Measurements from ENCODE around the gene OLIG1.

The OLIG1 gene

DNA sequence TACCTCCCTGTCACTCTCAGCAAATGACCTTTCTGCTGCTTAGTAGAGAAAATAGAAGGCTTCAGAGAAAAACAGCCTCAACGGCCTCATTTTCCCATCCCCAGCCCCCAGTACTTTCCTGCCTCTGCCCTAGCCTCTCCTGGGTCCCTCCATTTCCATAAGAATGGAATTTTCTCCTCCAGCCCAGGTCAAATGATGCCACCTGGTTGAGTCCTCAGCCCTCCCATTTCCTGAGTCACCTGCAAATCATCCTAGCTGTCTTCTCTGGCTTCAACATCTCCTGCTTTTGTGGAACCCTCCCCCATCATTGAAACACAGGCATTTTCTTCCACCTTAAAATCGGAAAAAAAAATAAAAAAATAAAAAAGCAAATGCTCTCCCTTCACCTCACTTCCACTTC is 35.1 kb downstream of the OLIG1 start:
- DNase-seq, result no peak

DNA sequence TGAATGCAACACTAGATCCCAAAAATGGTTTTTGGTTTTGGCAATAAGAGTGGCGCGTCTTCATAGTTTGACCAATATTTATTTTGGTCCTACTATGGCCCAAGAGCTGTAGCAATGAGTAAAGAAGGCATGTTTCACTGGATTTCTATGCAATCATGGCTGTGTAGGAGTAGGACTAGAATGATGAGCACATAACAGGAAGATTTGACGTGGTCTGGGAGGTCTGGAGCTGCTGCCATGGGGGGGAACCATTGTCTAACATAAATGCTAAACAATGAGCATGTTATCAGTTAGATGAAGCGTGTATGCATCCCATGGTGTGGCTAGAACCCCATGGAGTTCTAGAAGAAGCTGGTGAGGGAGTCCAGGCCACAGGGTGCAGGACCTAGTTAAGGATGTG is 38.3 kb downstream of the OLIG1 start:
- no peak for DNase-seq

DNA sequence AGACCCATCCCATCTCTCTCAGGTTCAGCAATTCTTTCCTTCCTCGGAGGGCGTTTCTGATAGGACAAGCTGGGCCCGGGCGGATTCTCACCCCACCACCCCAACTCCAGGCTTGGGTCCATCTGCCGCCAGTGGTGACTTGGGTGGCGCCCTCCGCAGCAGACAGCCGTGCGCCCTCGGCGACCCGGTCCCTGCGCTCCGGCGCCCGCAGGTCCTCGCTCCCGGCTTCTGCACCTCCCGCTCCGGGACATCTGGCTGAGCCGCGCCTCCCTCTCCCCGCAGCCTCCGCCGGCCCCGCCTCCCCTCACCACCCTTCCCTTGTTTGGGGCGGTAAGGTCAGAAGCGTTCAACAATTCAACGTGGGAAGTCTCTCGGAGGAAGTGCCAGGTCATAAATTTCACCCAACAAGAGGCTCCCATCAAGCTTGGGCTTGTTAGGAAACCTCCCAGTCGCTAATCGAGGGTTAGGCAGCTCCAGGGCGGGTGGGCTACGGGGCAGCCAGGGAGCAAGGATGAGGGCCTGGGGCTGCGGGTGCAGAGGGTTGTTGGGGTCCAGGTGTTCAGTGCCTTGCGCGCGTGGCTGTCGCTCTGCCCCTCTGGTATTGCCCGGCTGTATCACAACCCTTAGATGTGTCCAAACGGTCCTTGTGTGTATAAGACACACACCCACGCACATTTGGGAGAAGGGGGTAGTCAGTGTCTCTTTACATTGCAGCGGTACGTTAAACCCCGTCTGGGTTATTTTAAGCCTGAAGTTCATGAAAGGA is 39.8 kb downstream of the OLIG1 start:
- DNase-seq, result no peak

DNA sequence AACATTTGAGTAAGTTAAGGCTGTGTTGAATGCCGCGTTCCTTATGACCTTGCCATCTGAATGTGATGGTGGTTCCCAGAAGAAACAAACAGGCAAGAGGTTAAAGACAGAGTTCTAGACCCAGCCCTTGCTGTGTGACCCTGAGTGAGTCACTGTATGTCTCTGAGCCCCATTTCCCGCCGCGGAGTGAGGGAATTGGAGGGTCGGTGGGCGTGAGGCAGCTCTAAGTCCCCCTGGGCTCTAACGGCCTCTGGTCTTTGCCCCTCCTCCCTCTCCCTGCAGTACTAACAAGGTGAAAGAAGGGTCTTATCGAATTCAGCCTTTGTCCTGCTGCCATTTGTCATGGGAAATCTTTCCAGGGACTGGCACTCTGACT is 40.4 kb downstream of the OLIG1 start:
- DNase-seq, result no peak

DNA sequence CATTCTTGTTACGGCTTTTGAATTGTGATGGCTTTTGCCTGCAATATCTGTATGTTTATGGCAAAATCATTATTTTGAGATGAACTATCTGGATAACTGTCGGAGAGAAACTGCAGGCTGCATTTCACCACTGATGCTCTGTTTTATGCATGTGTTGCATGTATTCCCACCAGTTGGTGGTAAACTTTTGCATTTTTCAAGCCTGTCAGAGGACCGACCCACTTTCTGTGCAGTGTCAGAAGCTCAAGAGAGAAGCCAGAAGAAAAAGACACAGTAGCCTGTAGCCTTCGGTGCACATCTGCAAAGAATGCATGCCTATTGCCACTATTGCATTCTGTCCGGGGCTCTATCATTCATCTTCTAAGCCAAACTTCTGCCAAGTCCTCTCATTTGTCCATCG is 41.6 kb downstream of the OLIG1 start:
- no peak for DNase-seq

DNA sequence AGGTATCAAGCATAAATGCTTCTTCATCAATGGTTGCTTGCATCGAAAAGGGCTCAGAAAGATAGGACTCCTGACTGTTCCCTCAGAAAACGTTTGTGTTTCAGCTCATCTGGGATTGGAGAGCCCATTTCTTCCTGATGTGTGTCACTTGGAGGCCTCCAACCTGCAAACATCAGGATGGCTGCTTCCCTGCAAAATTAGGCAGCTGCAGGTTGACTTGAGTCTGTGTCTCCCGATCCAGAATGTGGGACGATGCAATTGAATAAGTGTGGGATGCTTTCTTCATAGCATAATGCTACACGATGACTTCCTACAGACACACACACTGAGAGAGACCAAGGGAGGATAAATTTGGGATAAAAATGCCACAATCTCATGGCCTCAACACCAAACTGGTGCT is 42.2 kb downstream of the OLIG1 start:
- no peak for DNase-seq

DNA sequence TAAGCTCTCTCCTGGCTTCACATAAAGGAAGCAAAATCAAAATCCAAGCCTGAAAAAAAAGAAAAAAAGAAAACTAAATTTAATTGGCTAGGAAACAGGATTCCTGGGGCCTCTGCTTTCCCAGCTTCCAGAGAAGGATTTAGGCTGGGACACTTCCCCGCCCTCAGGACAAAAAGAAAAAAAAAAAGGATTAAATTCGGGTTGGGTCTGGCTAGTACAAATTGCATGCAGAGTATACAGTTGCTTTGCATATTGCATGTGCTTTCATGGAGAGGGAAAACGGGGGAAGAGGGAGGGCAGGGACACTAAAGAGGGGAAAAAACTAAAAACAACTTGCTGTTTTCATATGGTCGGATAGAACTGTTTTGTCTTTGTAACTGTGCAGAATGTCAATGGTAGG is 42.7 kb downstream of the OLIG1 start:
- no peak for DNase-seq

DNA sequence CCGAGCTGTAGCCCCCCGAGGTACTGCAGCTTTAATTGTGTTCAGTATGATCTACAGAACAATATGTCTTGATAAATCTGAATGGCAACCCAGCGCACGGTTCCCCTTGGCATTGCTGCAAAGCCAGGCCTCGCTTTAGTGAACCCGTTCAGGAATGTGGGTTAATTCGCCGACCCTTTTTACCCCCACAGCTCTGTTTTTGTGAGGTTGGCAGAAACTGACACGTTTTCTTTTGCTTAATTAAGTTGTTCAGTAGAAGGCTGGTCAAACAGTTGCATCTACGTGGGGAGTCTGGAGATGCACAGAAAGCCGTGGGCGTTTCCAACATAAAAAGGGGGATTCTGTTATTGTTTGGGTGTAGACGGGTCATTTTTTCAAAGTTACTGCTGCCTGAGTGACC is 43.2 kb downstream of the OLIG1 start:
- DNase-seq, result no peak

DNA sequence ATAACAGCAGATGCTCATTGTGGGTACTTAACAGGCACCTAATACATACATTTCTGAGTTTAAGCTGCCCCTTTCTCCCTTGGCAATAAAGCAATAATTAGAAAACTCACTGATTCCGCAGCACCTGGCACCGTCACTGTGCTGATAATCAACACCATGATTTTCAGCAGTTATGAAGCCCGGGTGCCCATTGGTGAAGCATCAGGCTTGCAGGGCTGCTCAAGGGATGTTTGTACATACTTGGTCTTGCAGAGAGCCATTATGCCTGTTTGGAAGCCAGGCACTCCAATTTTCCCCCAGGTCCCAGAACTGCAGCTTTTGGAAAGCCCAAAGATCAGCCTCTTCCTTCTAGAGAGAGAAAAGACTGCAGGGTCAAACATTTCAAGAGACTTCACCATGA is 44.3 kb downstream of the OLIG1 start:
- DNase-seq, result no peak

DNA sequence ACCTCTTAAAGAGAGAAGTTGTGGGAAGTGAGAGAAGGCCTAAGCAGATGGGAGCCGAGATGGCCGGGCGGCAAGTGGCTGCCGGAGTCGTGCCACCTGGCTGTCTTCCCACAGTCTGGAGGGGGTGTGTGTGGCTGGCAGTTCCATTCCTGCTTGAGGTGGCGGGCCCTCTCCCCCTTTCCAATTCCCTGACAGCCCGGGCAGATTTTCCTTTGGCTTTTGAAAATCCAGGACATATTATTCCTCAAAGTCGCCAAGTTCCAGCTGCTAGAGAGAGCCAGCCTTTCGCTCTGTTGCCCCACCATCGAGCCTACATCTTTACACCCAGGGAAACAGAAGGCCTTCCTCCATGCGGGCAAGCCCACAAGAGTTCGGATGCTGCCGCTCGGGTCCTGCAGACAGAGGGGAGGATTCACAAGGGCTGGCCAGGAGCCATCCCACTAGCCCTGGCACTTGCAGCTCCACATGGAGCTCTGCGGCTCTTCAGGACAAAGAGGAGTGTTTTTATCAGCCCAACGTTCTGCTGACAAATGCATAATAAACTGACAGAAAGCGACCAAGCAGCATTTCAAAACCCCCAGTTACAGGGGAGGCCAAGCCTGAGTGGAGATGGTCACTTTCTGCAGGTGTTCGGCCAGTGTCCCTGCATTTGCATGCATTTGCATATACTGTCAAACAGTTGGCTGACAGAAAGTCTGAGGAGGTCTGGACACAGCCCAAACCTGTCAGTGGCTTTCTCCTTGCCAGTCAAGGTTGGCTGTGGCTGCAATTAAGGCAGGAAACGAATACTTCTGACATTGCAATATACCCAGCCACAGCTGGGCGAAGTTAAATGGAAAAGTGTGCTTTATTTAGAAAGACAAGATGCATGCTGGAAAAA is 45.9 kb downstream of the OLIG1 start:
- no peak for DNase-seq

DNA sequence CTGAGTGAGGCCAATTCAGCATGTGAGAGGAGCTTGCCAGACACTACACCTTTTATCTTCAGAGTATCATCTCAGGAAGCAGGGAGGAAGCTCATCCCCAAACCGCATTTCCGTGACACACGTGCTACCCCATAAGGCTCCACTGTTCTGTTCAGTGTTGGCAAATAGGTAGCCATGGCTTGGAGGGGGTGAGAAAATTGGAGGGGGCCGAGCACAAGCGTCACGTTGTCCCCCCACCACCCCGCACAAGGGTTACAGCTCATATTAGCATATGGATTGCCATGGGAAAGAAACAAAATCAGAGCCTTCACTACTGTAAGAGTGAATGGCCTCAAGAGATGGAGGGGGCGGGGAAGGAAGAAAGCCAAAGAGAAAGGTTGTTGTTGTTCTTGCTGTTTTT is 46.7 kb downstream of the OLIG1 start:
- no peak for DNase-seq

DNA sequence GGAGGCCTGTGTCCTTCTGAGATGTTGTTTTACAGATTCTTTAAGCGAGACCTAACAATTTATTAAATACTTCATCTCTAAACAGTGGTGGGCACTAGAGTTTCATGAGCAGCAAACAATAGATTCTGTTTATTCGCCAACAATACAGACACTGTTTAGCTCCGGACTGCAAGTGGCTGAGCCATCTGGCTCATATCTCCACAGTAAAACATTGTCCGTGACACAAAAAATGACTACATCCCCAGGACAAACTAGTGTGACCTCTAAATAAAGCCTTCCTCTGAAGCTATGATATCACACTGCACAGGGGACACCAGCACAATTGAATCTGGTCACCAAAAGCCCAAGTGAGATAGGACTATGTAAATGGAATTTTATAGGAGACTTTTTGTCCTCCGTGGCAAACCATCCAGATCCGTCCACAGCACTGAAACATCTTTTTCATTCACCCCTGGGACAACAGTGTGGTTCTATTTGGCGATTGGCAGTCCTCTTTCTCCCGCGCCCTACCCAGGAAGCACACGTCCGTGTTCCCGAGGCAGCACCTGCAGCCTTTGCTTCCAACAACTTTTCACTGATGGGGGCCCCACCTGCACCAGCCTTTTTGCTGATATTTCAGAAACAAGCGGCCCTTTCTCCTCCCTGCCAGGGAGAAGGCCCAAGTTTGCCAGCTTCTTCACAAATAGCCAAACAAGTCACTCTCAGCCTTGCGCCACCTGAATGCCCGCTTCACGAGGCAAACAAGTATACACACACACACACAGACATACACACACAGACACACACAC is 47.4 kb downstream of the OLIG1 start:
- DNase-seq, result no peak

Data from activated naive CD4-positive, alpha-beta T cell treated with Interleukin-2 at 50 U/mL for 16 hours (primary cell).